Measurements from ENCODE around the gene TREM2. TPM values are rescaled to one million over a fixed set of nuclear protein-coding genes. Genes with fewer than 3 reads are reported as not detected.

Gene TREM2
- total RNA-seq, 1 donor from 2014 or later = 0.52 TPM

GRCh38 chr6:41186031-41186562 is 23.2 kb upstream of the TREM2 start:
- peaks cover 0 to 3% (median 2%) of the 10 kb centered on the region in 3 donors for H3K9me3 ChIP-seq (ENCODE audit: control insufficient read depth in 3 of 3, low read length in 3 of 3)
- H3K27ac ChIP-seq (ENCODE audit: low read depth, low read length) = no peak overlapping the region
- H3K4me3 ChIP-seq (ENCODE audit: low read length in 3 of 3) = no peak overlapping the region
- H3K36me3 ChIP-seq (ENCODE audit: control insufficient read depth in 3 of 3, insufficient read depth in 3 of 3, low read length in 3 of 3) = no peaks in the 10 kb centered on the region
- H3K4me1 ChIP-seq (ENCODE audit: control insufficient read depth in 3 of 3, insufficient read depth in 3 of 3, low read length in 3 of 3) = peaks cover 0 to 3% (median 0%) of the 10 kb centered on the region in 3 donors
- H3K27me3 ChIP-seq (ENCODE audit: control insufficient read depth in 3 of 3, insufficient read depth in 3 of 3, low read length in 3 of 3) = peaks cover 0 to 12% (median 4%) of the 10 kb centered on the region in 3 donors
- H3K9ac ChIP-seq (ENCODE audit: low read depth in 1 of 3, low read length in 3 of 3) = no peak overlapping the region

- Histone ChIP-seq H3K4me3 (ENCODE audit: low read length in 3 of 3) (no peak overlapping the region), H3K9ac (ENCODE audit: low read depth in 1 of 3, low read length in 3 of 3) (no peak overlapping the region), H3K27me3 (ENCODE audit: control insufficient read depth in 3 of 3, insufficient read depth in 3 of 3, low read length in 3 of 3) (peaks cover 0 to 13% (median 0%) of the 10 kb centered on the region in 3 donors), H3K27ac (ENCODE audit: low read depth, low read length) (no peak overlapping the region), H3K4me1 (ENCODE audit: control insufficient read depth in 3 of 3, insufficient read depth in 3 of 3, low read length in 3 of 3) (peaks cover 0 to 3% (median 0%) of the 10 kb centered on the region in 3 donors), H3K36me3 (ENCODE audit: control insufficient read depth in 3 of 3, insufficient read depth in 3 of 3, low read length in 3 of 3) (no peaks in the 10 kb centered on the region), H3K9me3 (ENCODE audit: control insufficient read depth in 3 of 3, low read length in 3 of 3) (peaks cover 0 to 2% (median 0%) of the 10 kb centered on the region in 3 donors)
Observed at GRCh38 chr6:41184761-41185160, 21.8 kb upstream of the TREM2 start.

GRCh38 chr6:41182069-41183034 is 19.4 kb upstream of the TREM2 start:
- H3K9me3 ChIP-seq (ENCODE audit: control insufficient read depth in 3 of 3, low read length in 3 of 3) = no peaks in the 10 kb centered on the region
- no peak overlapping the region for H3K9ac ChIP-seq (ENCODE audit: low read depth in 1 of 3, low read length in 3 of 3)
- no peak overlapping the region for H3K4me3 ChIP-seq (ENCODE audit: low read length in 3 of 3)
- peaks cover 0 to 10% (median 5%) of the 10 kb centered on the region in 3 donors for H3K27me3 ChIP-seq (ENCODE audit: control insufficient read depth in 3 of 3, insufficient read depth in 3 of 3, low read length in 3 of 3)
- H3K36me3 ChIP-seq (ENCODE audit: control insufficient read depth in 3 of 3, insufficient read depth in 3 of 3, low read length in 3 of 3) = no peaks in the 10 kb centered on the region
- H3K27ac ChIP-seq (ENCODE audit: low read depth, low read length) = no peak overlapping the region
- peaks cover 0 to 3% (median 0%) of the 10 kb centered on the region in 3 donors for H3K4me1 ChIP-seq (ENCODE audit: control insufficient read depth in 3 of 3, insufficient read depth in 3 of 3, low read length in 3 of 3)

- Histone ChIP-seq H3K9ac (ENCODE audit: low read depth in 1 of 3, low read length in 3 of 3) (no peak overlapping the region), H3K4me3 (ENCODE audit: low read length in 3 of 3) (no peak overlapping the region), H3K36me3 (ENCODE audit: control insufficient read depth in 3 of 3, insufficient read depth in 3 of 3, low read length in 3 of 3) (no peaks in the 10 kb centered on the region), H3K27ac (ENCODE audit: low read depth, low read length) (no peak overlapping the region), H3K27me3 (ENCODE audit: control insufficient read depth in 3 of 3, insufficient read depth in 3 of 3, low read length in 3 of 3) (peaks cover 0 to 10% (median 5%) of the 10 kb centered on the region in 3 donors), H3K9me3 (ENCODE audit: control insufficient read depth in 3 of 3, low read length in 3 of 3) (no peaks in the 10 kb centered on the region), H3K4me1 (ENCODE audit: control insufficient read depth in 3 of 3, insufficient read depth in 3 of 3, low read length in 3 of 3) (peaks cover 0 to 3% (median 0%) of the 10 kb centered on the region in 3 donors)
Observed at GRCh38 chr6:41181566-41181965, 18.6 kb upstream of the TREM2 start.

GRCh38 chr6:41179163-41179562 is 16.2 kb upstream of the TREM2 start:
- no peak overlapping the region for H3K27ac ChIP-seq (ENCODE audit: low read depth, low read length)
- peaks cover 0 to 3% (median 0%) of the 10 kb centered on the region in 3 donors for H3K4me1 ChIP-seq (ENCODE audit: control insufficient read depth in 3 of 3, insufficient read depth in 3 of 3, low read length in 3 of 3)
- H3K36me3 ChIP-seq (ENCODE audit: control insufficient read depth in 3 of 3, insufficient read depth in 3 of 3, low read length in 3 of 3) = no peaks in the 10 kb centered on the region
- no peak overlapping the region for H3K9ac ChIP-seq (ENCODE audit: low read depth in 1 of 3, low read length in 3 of 3)
- H3K4me3 ChIP-seq (ENCODE audit: low read length in 3 of 3) = no peak overlapping the region
- peaks cover 0 to 10% (median 5%) of the 10 kb centered on the region in 3 donors for H3K27me3 ChIP-seq (ENCODE audit: control insufficient read depth in 3 of 3, insufficient read depth in 3 of 3, low read length in 3 of 3)
- H3K9me3 ChIP-seq (ENCODE audit: control insufficient read depth in 3 of 3, low read length in 3 of 3) = no peaks in the 10 kb centered on the region

GRCh38 chr6:41177695-41178094 is 14.8 kb upstream of the TREM2 start:
- H3K36me3 ChIP-seq (ENCODE audit: control insufficient read depth in 3 of 3, insufficient read depth in 3 of 3, low read length in 3 of 3) = no peaks in the 10 kb centered on the region
- H3K27me3 ChIP-seq (ENCODE audit: control insufficient read depth in 3 of 3, insufficient read depth in 3 of 3, low read length in 3 of 3) = peaks cover 0 to 6% (median 5%) of the 10 kb centered on the region in 3 donors
- H3K4me3 ChIP-seq (ENCODE audit: low read length in 3 of 3) = no peak overlapping the region

GRCh38 chr6:41177287-41177686 is 14.4 kb upstream of the TREM2 start:
- Histone ChIP-seq H3K4me1 (ENCODE audit: control insufficient read depth in 3 of 3, insufficient read depth in 3 of 3, low read length in 3 of 3) (peaks cover 0 to 3% (median 0%) of the 10 kb centered on the region in 3 donors), H3K27me3 (ENCODE audit: control insufficient read depth in 3 of 3, insufficient read depth in 3 of 3, low read length in 3 of 3) (peaks cover 0 to 6% (median 5%) of the 10 kb centered on the region in 3 donors)

More at GRCh38 chr6:41177695-41178094, 14.8 kb upstream of the TREM2 start:
- H3K27ac ChIP-seq (ENCODE audit: low read depth, low read length) = no peak overlapping the region
- H3K9ac ChIP-seq (ENCODE audit: low read depth in 1 of 3, low read length in 3 of 3) = no peak overlapping the region
- no peaks in the 10 kb centered on the region for H3K9me3 ChIP-seq (ENCODE audit: control insufficient read depth in 3 of 3, low read length in 3 of 3)
- H3K4me1 ChIP-seq (ENCODE audit: control insufficient read depth in 3 of 3, insufficient read depth in 3 of 3, low read length in 3 of 3) = peaks cover 0 to 3% (median 0%) of the 10 kb centered on the region in 3 donors

GRCh38 chr6:41176189-41176588 is 13.3 kb upstream of the TREM2 start:
- no peak overlapping the region for H3K9ac ChIP-seq (ENCODE audit: low read depth in 1 of 3, low read length in 3 of 3)
- no peak overlapping the region for H3K4me3 ChIP-seq (ENCODE audit: low read length in 3 of 3)
- H3K4me1 ChIP-seq (ENCODE audit: control insufficient read depth in 3 of 3, insufficient read depth in 3 of 3, low read length in 3 of 3) = no peaks in the 10 kb centered on the region
- no peaks in the 10 kb centered on the region for H3K36me3 ChIP-seq (ENCODE audit: control insufficient read depth in 3 of 3, insufficient read depth in 3 of 3, low read length in 3 of 3)
- no peak overlapping the region for H3K27ac ChIP-seq (ENCODE audit: low read depth, low read length)
- peaks cover 0 to 6% (median 5%) of the 10 kb centered on the region in 3 donors for H3K27me3 ChIP-seq (ENCODE audit: control insufficient read depth in 3 of 3, insufficient read depth in 3 of 3, low read length in 3 of 3)
- no peaks in the 10 kb centered on the region for H3K9me3 ChIP-seq (ENCODE audit: control insufficient read depth in 3 of 3, low read length in 3 of 3)

More at GRCh38 chr6:41177287-41177686, 14.4 kb upstream of the TREM2 start:
- Histone ChIP-seq H3K9me3 (ENCODE audit: control insufficient read depth in 3 of 3, low read length in 3 of 3) (no peaks in the 10 kb centered on the region), H3K36me3 (ENCODE audit: control insufficient read depth in 3 of 3, insufficient read depth in 3 of 3, low read length in 3 of 3) (no peaks in the 10 kb centered on the region), H3K4me3 (ENCODE audit: low read length in 3 of 3) (no peak overlapping the region), H3K9ac (ENCODE audit: low read depth in 1 of 3, low read length in 3 of 3) (no peak overlapping the region), H3K27ac (ENCODE audit: low read depth, low read length) (no peak overlapping the region)

- Histone ChIP-seq H3K9ac (ENCODE audit: low read depth in 1 of 3, low read length in 3 of 3) (no peak overlapping the region), H3K27me3 (ENCODE audit: control insufficient read depth in 3 of 3, insufficient read depth in 3 of 3, low read length in 3 of 3) (peaks cover 0 to 5% (median 2%) of the 10 kb centered on the region in 3 donors), H3K4me1 (ENCODE audit: control insufficient read depth in 3 of 3, insufficient read depth in 3 of 3, low read length in 3 of 3) (no peaks in the 10 kb centered on the region), H3K4me3 (ENCODE audit: low read length in 3 of 3) (no peak overlapping the region), H3K9me3 (ENCODE audit: control insufficient read depth in 3 of 3, low read length in 3 of 3) (no peaks in the 10 kb centered on the region), H3K27ac (ENCODE audit: low read depth, low read length) (no peak overlapping the region), H3K36me3 (ENCODE audit: control insufficient read depth in 3 of 3, insufficient read depth in 3 of 3, low read length in 3 of 3) (no peaks in the 10 kb centered on the region)
Observed at GRCh38 chr6:41175084-41175483, 12.2 kb upstream of the TREM2 start.

- Histone ChIP-seq H3K27ac (ENCODE audit: low read depth, low read length) (no peak overlapping the region), H3K9me3 (ENCODE audit: control insufficient read depth in 3 of 3, low read length in 3 of 3) (no peaks in the 10 kb centered on the region), H3K4me3 (ENCODE audit: low read length in 3 of 3) (no peak overlapping the region), H3K4me1 (ENCODE audit: control insufficient read depth in 3 of 3, insufficient read depth in 3 of 3, low read length in 3 of 3) (no peaks in the 10 kb centered on the region), H3K9ac (ENCODE audit: low read depth in 1 of 3, low read length in 3 of 3) (no peak overlapping the region), H3K27me3 (ENCODE audit: control insufficient read depth in 3 of 3, insufficient read depth in 3 of 3, low read length in 3 of 3) (peaks cover 0 to 5% (median 1%) of the 10 kb centered on the region in 3 donors), H3K36me3 (ENCODE audit: control insufficient read depth in 3 of 3, insufficient read depth in 3 of 3, low read length in 3 of 3) (no peaks in the 10 kb centered on the region)
Observed at GRCh38 chr6:41174610-41175009, 11.7 kb upstream of the TREM2 start.

Data from skeletal muscle tissue (tissue), 4 donors.